RWPE2 (cell line): ENCODE results near the gene KRT76.

Source experiments
- ATAC-seq: fragments of 200-7000 bp; cut with Tn5 transposase; 3 replicates; pipeline ENCODE4 v1.9.1; 2021; ENCODE audit warnings: low read depth
- DNase-seq: peaks from one replicate; pipeline ENCODE4 v3.0.0-alpha.2; 2020; ENCODE audit warnings: low spot score
- H3K27ac ChIP-seq: fragments of 450-650 bp; 2 replicates; pipeline ENCODE4 v1.5.1; 2017; ENCODE audit warnings: mild to moderate bottlenecking; ENCODE audit not compliant: poor library complexity, severe bottlenecking
- H3K27me3 ChIP-seq: fragments of 250-450 bp; sonication (Bioruptor Pico); 2 replicates; pipeline ENCODE4 v1.5.1; 2021; ENCODE audit warnings: mild to moderate bottlenecking, moderate library complexity; ENCODE audit not compliant: insufficient read depth, poor library complexity, severe bottlenecking
- H3K36me3 ChIP-seq: fragments of 250-450 bp; sonication (Bioruptor Pico); 2 replicates; pipeline ENCODE4 v1.5.1; 2020; ENCODE audit warnings: low read depth, mild to moderate bottlenecking, moderate library complexity
- H3K4me1 ChIP-seq: fragments of 250-450 bp; sonication (Bioruptor Pico); 2 replicates; pipeline ENCODE4 v1.5.1; 2021; ENCODE audit warnings: mild to moderate bottlenecking, moderate library complexity; ENCODE audit not compliant: insufficient read depth, poor library complexity, severe bottlenecking
- H3K4me3 ChIP-seq: fragments of 250-450 bp; sonication (Bioruptor Pico); 2 replicates; pipeline ENCODE4 v1.5.1; 2021; ENCODE audit warnings: mild to moderate bottlenecking, moderate library complexity; ENCODE audit not compliant: severe bottlenecking
- H3K9me3 ChIP-seq: fragments of 250-450 bp; sonication (Bioruptor Pico); 2 replicates; pipeline ENCODE4 v1.5.1; 2021; ENCODE audit warnings: mild to moderate bottlenecking, moderate library complexity; ENCODE audit not compliant: severe bottlenecking
- TF ChIP-seq, protein P1 (sequence below): fragments of 450-650 bp; IDR thresholded peaks from one replicate; pipeline ENCODE4 v1.5.1; 2017; ENCODE audit warnings: mild to moderate bottlenecking, moderate library complexity; ENCODE audit not compliant: poor library complexity, severe bottlenecking

KRT76 gene

DNA sequence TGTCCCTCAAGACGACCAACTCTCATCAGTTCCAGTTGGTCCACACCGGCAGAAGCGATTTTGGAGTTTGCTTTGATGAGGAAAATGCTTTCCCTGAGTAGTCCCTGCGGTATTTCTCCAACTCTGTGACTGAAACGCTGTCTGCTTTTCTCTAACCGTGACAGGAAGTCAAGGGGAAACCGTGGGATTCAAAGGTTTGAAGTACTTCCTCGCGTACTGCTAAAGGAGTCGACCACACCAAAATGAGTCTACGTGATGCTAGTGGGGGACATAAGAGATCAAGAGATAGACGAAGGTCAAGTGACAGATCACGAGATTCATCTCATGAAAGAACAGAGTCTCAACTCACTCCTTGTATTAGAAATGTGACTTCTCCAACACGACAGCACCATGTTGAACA is 28.6 kb downstream of the KRT76 start:
- TF ChIP-seq, protein P1, sequence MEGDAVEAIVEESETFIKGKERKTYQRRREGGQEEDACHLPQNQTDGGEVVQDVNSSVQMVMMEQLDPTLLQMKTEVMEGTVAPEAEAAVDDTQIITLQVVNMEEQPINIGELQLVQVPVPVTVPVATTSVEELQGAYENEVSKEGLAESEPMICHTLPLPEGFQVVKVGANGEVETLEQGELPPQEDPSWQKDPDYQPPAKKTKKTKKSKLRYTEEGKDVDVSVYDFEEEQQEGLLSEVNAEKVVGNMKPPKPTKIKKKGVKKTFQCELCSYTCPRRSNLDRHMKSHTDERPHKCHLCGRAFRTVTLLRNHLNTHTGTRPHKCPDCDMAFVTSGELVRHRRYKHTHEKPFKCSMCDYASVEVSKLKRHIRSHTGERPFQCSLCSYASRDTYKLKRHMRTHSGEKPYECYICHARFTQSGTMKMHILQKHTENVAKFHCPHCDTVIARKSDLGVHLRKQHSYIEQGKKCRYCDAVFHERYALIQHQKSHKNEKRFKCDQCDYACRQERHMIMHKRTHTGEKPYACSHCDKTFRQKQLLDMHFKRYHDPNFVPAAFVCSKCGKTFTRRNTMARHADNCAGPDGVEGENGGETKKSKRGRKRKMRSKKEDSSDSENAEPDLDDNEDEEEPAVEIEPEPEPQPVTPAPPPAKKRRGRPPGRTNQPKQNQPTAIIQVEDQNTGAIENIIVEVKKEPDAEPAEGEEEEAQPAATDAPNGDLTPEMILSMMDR: no peak
- Histone ChIP-seq H3K9me3 (no peaks in the 10 kb centered on the region), H3K27me3 (no peaks in the 10 kb centered on the region), H3K36me3 (no peaks in the 10 kb centered on the region), H3K27ac (no peak overlapping the region), H3K4me3 (no peak overlapping the region), H3K4me1 (no peaks in the 10 kb centered on the region)
- no peak for ATAC-seq
- no peak for DNase-seq

DNA sequence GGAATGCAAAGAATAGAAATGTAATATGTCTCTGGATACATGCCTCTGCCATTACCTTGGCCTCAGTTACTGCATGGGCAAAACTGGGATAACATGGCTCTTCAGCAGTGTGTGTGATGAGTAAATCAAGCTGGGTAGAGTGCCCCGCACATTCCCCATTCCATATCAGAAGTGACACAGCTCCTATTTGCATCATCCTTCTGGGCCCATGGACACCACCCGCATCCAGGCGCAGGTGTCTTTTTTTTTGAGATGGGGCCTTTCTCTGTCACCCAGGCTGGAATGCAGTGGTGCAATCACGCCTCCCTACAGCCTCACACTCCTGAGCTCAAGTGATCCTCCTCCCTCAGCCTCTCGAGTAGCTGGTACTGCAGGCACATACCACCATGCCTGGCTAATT is 31.6 kb downstream of the KRT76 start:
- Histone ChIP-seq H3K27ac (no peak overlapping the region), H3K4me1 (no peaks in the 10 kb centered on the region), H3K9me3 (no peaks in the 10 kb centered on the region), H3K36me3 (no peaks in the 10 kb centered on the region), H3K4me3 (no peak overlapping the region), H3K27me3 (no peaks in the 10 kb centered on the region)
- no peak for ATAC-seq
- TF ChIP-seq, protein P1: no peak
- no peak for DNase-seq

DNA sequence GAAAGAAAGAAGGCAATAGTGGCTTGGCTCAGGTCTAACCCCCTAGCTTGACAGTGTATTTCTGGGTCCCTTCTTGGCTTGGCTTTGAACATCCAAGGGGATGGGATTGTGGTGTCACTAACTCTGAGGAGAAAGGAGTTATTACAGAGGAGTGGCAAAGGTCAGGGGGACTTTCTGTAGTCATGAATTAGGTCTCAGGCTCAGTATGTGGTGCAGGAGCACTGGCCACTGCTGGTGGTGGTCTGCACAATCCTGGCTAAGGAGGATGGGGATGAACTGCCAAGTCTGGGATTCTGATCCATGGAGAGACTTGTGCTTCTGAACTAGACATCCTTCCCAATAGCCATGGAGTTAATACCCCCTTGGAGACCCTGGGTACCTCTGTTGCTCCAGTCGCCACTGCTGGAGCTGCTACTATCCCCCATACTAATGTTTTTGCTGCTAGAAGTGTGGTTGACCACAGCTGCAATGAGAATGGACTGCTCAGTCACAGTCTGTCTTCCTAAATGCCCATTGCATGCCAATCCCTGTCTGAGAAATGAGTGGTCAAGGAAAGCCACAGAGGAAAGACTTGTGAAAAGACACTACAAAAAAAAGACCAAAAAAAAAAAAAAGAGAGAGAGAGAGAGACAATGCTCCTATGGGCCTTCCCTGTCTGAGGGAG is 32.5 kb downstream of the KRT76 start:
- Histone ChIP-seq H3K36me3 (no peaks in the 10 kb centered on the region), H3K4me1 (no peaks in the 10 kb centered on the region), H3K9me3 (no peaks in the 10 kb centered on the region), H3K27me3 (no peaks in the 10 kb centered on the region), H3K4me3 (no peak overlapping the region), H3K27ac (no peak overlapping the region)
- TF ChIP-seq, protein P1: no peak
- ATAC-seq: no peak
- no peak for DNase-seq

GRCh38 chr12:52742822-52743457 is 34.2 kb downstream of the KRT76 start:
- H3K36me3 ChIP-seq: no peaks in the 10 kb centered on the region
- DNase-seq (no peak), ATAC-seq (no peak)
- H3K27ac ChIP-seq: no peak overlapping the region
- H3K9me3 ChIP-seq: no peaks in the 10 kb centered on the region
- TF ChIP-seq, protein P1: no peak
- no peaks in the 10 kb centered on the region for H3K27me3 ChIP-seq
- no peaks in the 10 kb centered on the region for H3K4me1 ChIP-seq
- H3K4me3 ChIP-seq: no peak overlapping the region

GRCh38 chr12:52742196-52742580 is 35.0 kb downstream of the KRT76 start:
- TF ChIP-seq, protein P1: no peak
- Histone ChIP-seq H3K27ac (no peak overlapping the region), H3K4me3 (no peak overlapping the region), H3K27me3 (no peaks in the 10 kb centered on the region), H3K36me3 (no peaks in the 10 kb centered on the region), H3K9me3 (no peaks in the 10 kb centered on the region), H3K4me1 (no peaks in the 10 kb centered on the region)
- DNase-seq (no peak), ATAC-seq (no peak)
